Activated CD4-positive, alpha-beta T cell treated with anti-CD3 and anti-CD28 coated beads, Interleukin-2, amount 10 ng/mL, durations not matched to agents 7 days and 5 days (primary cell): ENCODE measurements around the gene NAPB. TPM values are rescaled to one million over a fixed set of nuclear protein-coding genes. Genes with fewer than 3 reads are reported as not detected.
A peak's percentile ranks its signal among the peaks of the same experiment; 100 is the strongest.

Experiments
- CTCF ChIA-PET: fragments of 350-600 bp; sonication (Branson Sonifier 250); formaldehyde crosslinking; loops from one replicate; lab custom pipeline; 2021; ENCODE audit warnings: antibody characterized with exemption; lab: Charles Lee
- POLR2A ChIA-PET: fragments of 350-600 bp; sonication (Branson Sonifier 250); formaldehyde crosslinking; loops from one replicate; lab custom pipeline; 2021; ENCODE audit warnings: antibody characterized with exemption; lab: Charles Lee
- DNase-seq: peaks from one replicate; pipeline ENCODE4 v3.0.0-alpha.2; 2020
- H3K27ac Mint-ChIP-seq: one replicate; pipeline ENCODE4 v1.8.0; 2021; ENCODE audit warnings: mild to moderate bottlenecking, moderate library complexity, mixed read lengths
- H3K27me3 Mint-ChIP-seq: one replicate; pipeline ENCODE4 v1.8.0; 2021; ENCODE audit warnings: mixed read lengths
- H3K36me3 Mint-ChIP-seq: one replicate; pipeline ENCODE4 v1.8.0; 2021; ENCODE audit warnings: low read depth, mixed read lengths
- H3K4me1 Mint-ChIP-seq: one replicate; pipeline ENCODE4 v1.8.0; 2021; ENCODE audit warnings: mixed read lengths
- H3K4me3 Mint-ChIP-seq: one replicate; pipeline ENCODE4 v1.8.0; 2021; ENCODE audit warnings: mild to moderate bottlenecking, moderate library complexity, mixed read lengths
- H3K9me3 Mint-ChIP-seq: one replicate; pipeline ENCODE4 v1.8.0; 2021; ENCODE audit warnings: mixed read lengths
- total RNA-seq, 2 experiments: library from RNA; stranded (reverse); gene quantifications; one replicate each; pipeline ENCODE4 v1.2.3, GENCODE V29; 2021

The NAPB gene
- total RNA-seq, 2 experiments from 2014 or later: 14.9 to 15.4 TPM

DNA sequence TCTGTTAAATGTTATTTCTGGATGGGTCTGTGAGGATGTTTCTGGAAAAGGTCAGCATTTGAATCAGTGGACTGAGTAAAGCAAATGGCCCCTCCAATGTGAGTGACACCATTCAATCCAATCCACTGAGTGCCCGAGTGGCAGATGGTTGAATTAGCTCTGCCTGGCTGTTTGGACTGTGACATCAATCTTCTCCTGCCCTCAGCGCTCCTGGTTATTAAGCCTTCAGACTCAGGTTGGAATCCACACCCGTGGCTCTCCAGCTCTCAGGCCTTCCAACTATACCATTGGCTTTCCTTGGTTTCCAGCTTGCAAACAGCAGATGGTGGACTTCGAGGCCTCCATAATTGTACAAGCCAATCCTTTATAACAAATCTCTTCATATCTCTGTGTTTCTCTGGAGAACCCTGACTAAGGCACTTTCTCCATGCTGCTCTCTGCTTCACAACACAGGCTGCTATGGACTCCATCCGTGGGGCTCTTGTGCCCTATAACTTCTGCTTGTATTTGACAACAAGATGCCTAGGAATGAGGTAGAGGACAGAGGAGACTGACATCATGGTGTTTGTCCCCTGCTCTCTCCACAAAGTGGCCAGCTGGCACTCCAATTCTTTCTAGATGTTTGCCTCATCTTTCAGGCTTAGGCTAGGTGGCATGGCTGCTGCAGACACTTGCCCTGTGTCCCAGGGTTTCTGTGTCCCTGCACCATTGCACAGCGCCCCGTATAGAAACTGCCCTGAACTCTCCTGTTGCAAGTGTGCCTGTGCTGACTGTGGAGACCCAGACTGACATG, 13.4 kb upstream of the NAPB start:
- DNase-seq: no peak
- Mint-ChIP-seq H3K27ac (no peak overlapping the region), H3K36me3 (no peaks in the 10 kb centered on the region), H3K27me3 (peaks cover 8% of the 10 kb centered on the region), H3K4me3 (no peak overlapping the region), H3K9me3 (no peaks in the 10 kb centered on the region), H3K4me1 (no peaks in the 10 kb centered on the region)
- POLR2A ChIA-PET: no interaction called here
- CTCF ChIA-PET: no interaction called here

DNA sequence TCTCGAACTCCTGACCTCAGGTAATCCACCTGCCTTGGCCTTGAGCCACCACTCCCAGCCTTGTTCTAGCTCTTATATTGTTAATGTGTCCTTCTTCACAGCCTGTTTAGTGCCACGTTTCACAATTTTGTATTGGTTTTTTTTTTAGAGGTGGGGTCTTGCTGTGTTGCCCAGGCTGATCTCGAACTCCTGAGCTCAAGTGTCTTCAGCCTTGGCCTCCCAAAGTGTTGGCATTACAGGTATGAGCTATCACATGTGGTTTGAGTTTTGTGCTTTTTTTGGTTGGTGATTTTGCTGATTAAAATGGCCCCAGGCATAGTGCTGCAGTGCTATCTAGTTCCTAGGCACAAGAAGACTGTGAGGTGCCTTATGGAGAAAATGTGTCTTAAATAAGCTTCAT, 12.3 kb upstream of the NAPB start:
- Mint-ChIP-seq H3K27ac (no peak overlapping the region), H3K9me3 (no peaks in the 10 kb centered on the region), H3K4me3 (no peak overlapping the region), H3K36me3 (no peaks in the 10 kb centered on the region), H3K4me1 (no peaks in the 10 kb centered on the region), H3K27me3 (peaks cover 8% of the 10 kb centered on the region)
- ChIA-PET CTCF (no interaction called here), POLR2A (no interaction called here)
- DNase-seq: no peak

DNA sequence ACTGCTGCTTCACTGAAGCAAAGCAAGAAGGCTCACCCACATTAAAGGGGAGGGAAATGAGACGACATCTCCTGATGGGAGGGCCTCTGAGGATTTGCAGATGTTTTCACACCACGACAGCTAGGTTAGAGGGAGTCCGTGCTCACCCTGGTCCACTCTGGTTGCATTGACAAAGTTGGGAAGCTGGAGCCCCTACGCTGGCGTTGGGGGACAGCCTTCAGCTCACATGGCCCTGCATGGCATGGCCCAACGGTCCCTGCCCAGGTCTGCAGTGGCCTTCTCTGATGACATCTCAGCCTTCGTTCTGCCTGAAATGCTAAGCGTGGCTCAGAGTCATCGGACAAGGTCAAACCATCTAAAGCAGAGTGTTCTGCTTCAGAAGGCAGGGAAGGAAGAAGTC, 3.8 kb upstream of the NAPB start:
- POLR2A ChIA-PET: no interaction called here
- no peak overlapping the region for H3K27ac Mint-ChIP-seq
- H3K4me1 Mint-ChIP-seq: peaks cover 18% of the 10 kb centered on the region
- no peaks in the 10 kb centered on the region for H3K36me3 Mint-ChIP-seq
- CTCF ChIA-PET: interaction anchor here (1.0 kb wide), 1 partner anchor 75 kb away, joined by 3 read pairs; no protein-coding TSS in a partner anchor
- H3K4me3 Mint-ChIP-seq: no peak overlapping the region
- DNase-seq: no peak
- H3K9me3 Mint-ChIP-seq: no peaks in the 10 kb centered on the region
- peaks cover 7% of the 10 kb centered on the region for H3K27me3 Mint-ChIP-seq

GRCh38 chr20:23419995-23420901, 1.0 kb downstream of the NAPB start:
- Mint-ChIP-seq H3K27ac (peak overlapping the region; percentile 96), H3K36me3 (peaks cover 4% of the 10 kb centered on the region), H3K27me3 (peaks cover 7% of the 10 kb centered on the region), H3K9me3 (no peaks in the 10 kb centered on the region), H3K4me1 (peaks cover 58% of the 10 kb centered on the region), H3K4me3 (peak overlapping the region; percentile 99)
- peak; percentile 44 for DNase-seq
- ChIA-PET POLR2A (interaction anchor here (0.7 to 1.4 kb wide), 2 partner anchors 21 to 70 kb away, joined by 3 to 6 read pairs; no protein-coding TSS in a partner anchor), CTCF (interaction anchor here (0.6 to 2.5 kb wide), 9 partner anchors 9 to 83 kb away, joined by 3 to 9 read pairs (median 5); partner anchors contain the start of gene NXT1)

- H3K9me3 Mint-ChIP-seq: no peaks in the 10 kb centered on the region
- CTCF ChIA-PET: interaction anchor here (1.1 to 2.5 kb wide), 4 partner anchors 9 to 79 kb away, joined by 3 to 8 read pairs (median 4); no protein-coding TSS in a partner anchor
These were observed 1.7 kb downstream of the NAPB start for GRCh38 chr20:23419657-23419994.

DNA sequence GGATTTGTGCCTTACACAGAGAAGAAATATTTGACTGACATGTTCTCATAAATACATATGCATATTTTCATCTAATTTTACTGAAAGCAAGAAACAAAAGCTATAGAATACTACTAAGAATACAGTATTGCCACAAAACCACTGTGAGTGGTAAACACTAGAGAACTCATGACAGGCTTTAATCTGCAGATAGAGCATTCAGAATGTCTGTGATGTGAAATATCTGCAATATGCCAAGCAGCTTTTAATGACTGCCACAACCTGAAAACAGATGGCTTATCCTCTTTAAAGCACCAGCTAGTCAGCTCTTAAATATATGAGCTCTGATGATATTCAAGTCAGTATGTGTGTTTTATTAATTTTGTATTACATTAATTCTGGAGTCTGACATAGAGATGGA, 3.4 kb downstream of the NAPB start:
- H3K27ac Mint-ChIP-seq: peak overlapping the region; percentile 76
- no peaks in the 10 kb centered on the region for H3K27me3 Mint-ChIP-seq
- DNase-seq: no peak
- H3K36me3 Mint-ChIP-seq: peaks cover 7% of the 10 kb centered on the region
- POLR2A ChIA-PET: no interaction called here
- H3K9me3 Mint-ChIP-seq: no peaks in the 10 kb centered on the region
- CTCF ChIA-PET: interaction anchor here (0.9 to 1.8 kb wide), 4 partner anchors 18 to 68 kb away, joined by 3 to 7 read pairs (median 4); no protein-coding TSS in a partner anchor
- H3K4me1 Mint-ChIP-seq: peaks cover 63% of the 10 kb centered on the region
- no peak overlapping the region for H3K4me3 Mint-ChIP-seq

More at GRCh38 chr20:23419657-23419994, 1.7 kb downstream of the NAPB start:
- H3K4me1 Mint-ChIP-seq: peaks cover 58% of the 10 kb centered on the region
- peaks cover 4% of the 10 kb centered on the region for H3K36me3 Mint-ChIP-seq
- peak overlapping the region; percentile 96 for H3K27ac Mint-ChIP-seq
- peaks cover 3% of the 10 kb centered on the region for H3K27me3 Mint-ChIP-seq
- POLR2A ChIA-PET: interaction anchor here (0.7 kb wide), 1 partner anchor 20 kb away, joined by 3 read pairs; no protein-coding TSS in a partner anchor
- H3K4me3 Mint-ChIP-seq: peak overlapping the region; percentile 99
- DNase-seq: no peak

DNA sequence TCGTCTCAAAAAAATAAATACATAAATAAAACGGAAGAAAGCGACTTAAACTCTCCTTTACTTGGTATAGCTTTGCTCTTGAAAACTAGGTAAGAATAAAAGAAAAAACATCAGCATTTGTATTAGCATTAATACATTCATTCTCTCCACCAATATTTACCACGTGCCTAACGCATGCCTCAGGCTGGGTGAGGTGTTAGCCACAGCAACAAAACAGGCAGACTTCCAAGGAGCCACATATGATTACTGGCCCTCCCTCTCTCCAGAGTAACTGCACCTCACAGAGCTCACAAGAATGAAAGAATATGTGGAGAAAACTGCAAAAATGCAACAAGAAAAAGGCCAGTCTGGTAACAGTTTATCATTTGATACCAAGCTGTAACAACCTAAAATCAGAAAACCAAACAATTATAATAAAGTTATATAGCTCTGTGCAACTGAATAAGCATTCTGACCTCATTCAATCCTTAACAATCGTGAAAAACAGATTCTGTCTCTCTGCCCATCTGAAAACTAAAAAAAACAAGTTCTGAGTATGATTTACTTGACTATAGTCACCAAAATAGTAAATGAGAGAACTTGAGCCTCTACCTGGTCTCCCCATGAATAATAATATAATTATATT, 5.2 kb downstream of the NAPB start:
- Mint-ChIP-seq H3K4me3 (no peak overlapping the region), H3K9me3 (no peaks in the 10 kb centered on the region), H3K27me3 (no peaks in the 10 kb centered on the region), H3K27ac (no peak overlapping the region), H3K36me3 (peaks cover 7% of the 10 kb centered on the region), H3K4me1 (peaks cover 48% of the 10 kb centered on the region)
- no peak for DNase-seq
- CTCF ChIA-PET: interaction anchor here (0.6 to 1.8 kb wide), 4 partner anchors 16 to 58 kb away, joined by 3 to 7 read pairs (median 5); no protein-coding TSS in a partner anchor
- POLR2A ChIA-PET: interaction anchor here (0.6 kb wide), 1 partner anchor 43 kb away, joined by 3 read pairs; no protein-coding TSS in a partner anchor

DNA sequence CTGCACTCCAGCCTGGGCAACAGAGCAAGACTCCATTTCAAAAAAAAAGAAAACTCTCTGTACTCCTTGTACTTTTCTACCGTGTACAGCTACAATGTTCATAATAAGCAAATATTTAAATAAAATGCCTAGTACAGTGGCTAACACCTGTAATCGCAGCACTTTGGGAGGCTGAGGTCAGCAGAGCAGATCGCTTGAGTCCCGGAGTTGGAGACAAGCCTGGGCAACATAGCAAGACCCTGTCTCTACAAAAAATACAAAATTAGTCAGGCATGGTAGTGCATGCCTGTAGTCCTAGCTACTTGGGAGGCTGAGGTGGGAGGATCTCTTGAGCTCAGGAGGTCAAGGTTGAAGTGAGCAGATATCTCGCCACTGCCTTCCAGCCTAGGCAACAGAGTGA, 5.7 kb downstream of the NAPB start:
- Mint-ChIP-seq H3K4me3 (no peak overlapping the region), H3K27me3 (no peaks in the 10 kb centered on the region), H3K36me3 (peaks cover 7% of the 10 kb centered on the region), H3K9me3 (no peaks in the 10 kb centered on the region), H3K27ac (no peak overlapping the region), H3K4me1 (peaks cover 48% of the 10 kb centered on the region)
- ChIA-PET POLR2A (interaction anchor here (0.6 kb wide), 1 partner anchor 42 kb away, joined by 3 read pairs; no protein-coding TSS in a partner anchor), CTCF (interaction anchor here (0.6 kb wide), 1 partner anchor 15 kb away, joined by 3 read pairs; no protein-coding TSS in a partner anchor)
- DNase-seq: no peak

- Mint-ChIP-seq H3K4me3 (no peak overlapping the region), H3K27ac (no peak overlapping the region), H3K9me3 (no peaks in the 10 kb centered on the region), H3K27me3 (no peaks in the 10 kb centered on the region), H3K36me3 (peaks cover 7% of the 10 kb centered on the region), H3K4me1 (peaks cover 44% of the 10 kb centered on the region)
- POLR2A ChIA-PET: no interaction called here
- CTCF ChIA-PET: no interaction called here
- no peak for DNase-seq
These were observed 6.6 kb downstream of the NAPB start for GRCh38 chr20:23414526-23415188.

DNA sequence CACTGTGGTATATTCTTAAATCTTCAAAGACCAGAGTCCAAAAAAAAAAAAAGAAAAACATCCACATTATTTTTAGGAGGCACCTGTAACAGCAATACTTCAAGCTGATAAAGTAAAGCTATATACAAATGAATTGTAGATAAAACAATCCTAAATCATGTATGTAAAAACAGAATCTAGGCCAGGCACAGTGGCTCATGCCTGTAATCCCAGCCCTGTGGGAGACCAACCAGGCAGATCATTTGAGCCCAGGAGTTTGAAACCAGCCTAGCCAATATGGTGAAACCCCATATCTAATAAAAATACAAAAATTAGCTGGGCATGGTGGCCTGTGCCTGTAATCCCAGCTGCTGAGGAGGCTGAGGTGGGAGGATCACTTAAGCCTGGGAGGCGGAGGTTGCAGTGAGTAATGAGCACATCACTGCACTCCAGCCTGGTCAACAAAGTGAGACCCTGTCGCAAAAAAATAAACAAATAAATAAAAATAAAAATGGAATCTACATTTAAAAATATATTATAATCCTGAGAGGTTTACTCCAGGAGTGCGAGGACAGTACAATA, 7.3 kb downstream of the NAPB start:
- H3K36me3 Mint-ChIP-seq: peaks cover 7% of the 10 kb centered on the region
- H3K4me3 Mint-ChIP-seq: no peak overlapping the region
- ChIA-PET POLR2A (no interaction called here), CTCF (no interaction called here)
- peaks cover 37% of the 10 kb centered on the region for H3K4me1 Mint-ChIP-seq
- H3K27ac Mint-ChIP-seq: no peak overlapping the region
- DNase-seq: no peak
- H3K9me3 Mint-ChIP-seq: no peaks in the 10 kb centered on the region
- no peaks in the 10 kb centered on the region for H3K27me3 Mint-ChIP-seq

- no peak for DNase-seq
- Mint-ChIP-seq H3K27me3 (no peaks in the 10 kb centered on the region), H3K4me1 (peaks cover 34% of the 10 kb centered on the region), H3K9me3 (no peaks in the 10 kb centered on the region), H3K36me3 (peaks cover 6% of the 10 kb centered on the region), H3K4me3 (no peak overlapping the region), H3K27ac (no peak overlapping the region)
- POLR2A ChIA-PET: no interaction called here
- CTCF ChIA-PET: interaction anchor here (0.6 to 2.1 kb wide), 2 partner anchors 9 to 51 kb away, joined by 5 to 8 read pairs; partner anchors contain the start of gene NAPB
These were observed 9.3 kb downstream of the NAPB start for GRCh38 chr20:23412026-23412425.
